ENCODE measurements around the gene ARL13B.

- TF ChIP-seq, protein P1, sequence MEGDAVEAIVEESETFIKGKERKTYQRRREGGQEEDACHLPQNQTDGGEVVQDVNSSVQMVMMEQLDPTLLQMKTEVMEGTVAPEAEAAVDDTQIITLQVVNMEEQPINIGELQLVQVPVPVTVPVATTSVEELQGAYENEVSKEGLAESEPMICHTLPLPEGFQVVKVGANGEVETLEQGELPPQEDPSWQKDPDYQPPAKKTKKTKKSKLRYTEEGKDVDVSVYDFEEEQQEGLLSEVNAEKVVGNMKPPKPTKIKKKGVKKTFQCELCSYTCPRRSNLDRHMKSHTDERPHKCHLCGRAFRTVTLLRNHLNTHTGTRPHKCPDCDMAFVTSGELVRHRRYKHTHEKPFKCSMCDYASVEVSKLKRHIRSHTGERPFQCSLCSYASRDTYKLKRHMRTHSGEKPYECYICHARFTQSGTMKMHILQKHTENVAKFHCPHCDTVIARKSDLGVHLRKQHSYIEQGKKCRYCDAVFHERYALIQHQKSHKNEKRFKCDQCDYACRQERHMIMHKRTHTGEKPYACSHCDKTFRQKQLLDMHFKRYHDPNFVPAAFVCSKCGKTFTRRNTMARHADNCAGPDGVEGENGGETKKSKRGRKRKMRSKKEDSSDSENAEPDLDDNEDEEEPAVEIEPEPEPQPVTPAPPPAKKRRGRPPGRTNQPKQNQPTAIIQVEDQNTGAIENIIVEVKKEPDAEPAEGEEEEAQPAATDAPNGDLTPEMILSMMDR (IDR thresholded peaks at IDR 0.05), result no peak
- no peak for TF ChIP-seq POLR2A (IDR thresholded peaks at IDR 0.05)
- TF ChIP-seq EP300 (IDR thresholded peaks at IDR 0.05), result no peak
These were observed 1.7 kb downstream of the ARL13B start for GRCh38 chr3:93981649-93982048.
